Heart right ventricle (tissue), 16 donors: Measurements from ENCODE around the gene HAPLN1. TPM values are rescaled to one million over a fixed set of nuclear protein-coding genes. Genes with fewer than 3 reads are reported as not detected.

Source experiments
- ATAC-seq, 8 donors: fragments of 200-7000 bp; cut with Tn5 transposase; one replicate each; pipeline ENCODE4 v1.9.1; 2020; ENCODE audit warnings: mild to moderate bottlenecking in 8 of 8, moderate library complexity in 8 of 8, moderate number of reproducible peaks in 1 of 8
- DNase-seq, 2 donors: peaks; one replicate each; pipeline ENCODE4 v3.0.0-alpha.2; 2020
- H3K27ac ChIP-seq, 10 donors: fragments of 200-600 bp; sonication (generic) in 2 of 10; one replicate each; pipeline versions ENCODE4 v1.5.0 to v1.8.0; 2020 to 2022; ENCODE audit warnings: mild to moderate bottlenecking in 3 of 10
- H3K27me3 ChIP-seq, 7 donors: fragments of 200-600 bp; one replicate each; pipeline ENCODE4 v1.8.0; 2021 to 2022; ENCODE audit warnings: mild to moderate bottlenecking in 2 of 7
- H3K36me3 ChIP-seq, 9 donors: fragments of 200-600 bp; sonication (generic) in 1 of 9; one replicate each; pipeline versions ENCODE4 v1.5.0 to v1.8.0; 2020 to 2022; ENCODE audit warnings: mild to moderate bottlenecking in 2 of 9
- H3K4me1 ChIP-seq, 9 donors: fragments of 200-600 bp; sonication (generic) in 1 of 9; one replicate each; pipeline versions ENCODE4 v1.5.0 to v1.8.0; 2020 to 2022; ENCODE audit warnings: mild to moderate bottlenecking in 4 of 9
- H3K4me3 ChIP-seq, 10 donors: fragments of 200-600 bp; sonication (generic) in 2 of 10; one replicate each; pipeline versions ENCODE4 v1.5.0 to v1.8.0; 2020 to 2022; ENCODE audit warnings: mild to moderate bottlenecking in 7 of 10, moderate library complexity in 2 of 10
- H3K9me3 ChIP-seq, 11 donors: fragments of 200-600 bp in 10 of 11; sonication (generic) in 2 of 11; one replicate each; pipeline versions ENCODE4 v1.5.0 to v1.8.0; 2013 to 2022; ENCODE audit warnings: mild to moderate bottlenecking in 2 of 11, control low read depth in 1 of 11, moderate library complexity in 1 of 11
- WGBS, 2 donors: extraction: QIAGEN DNeasy Blood & Tissue Kit; methylation state at CpG; one replicate each; pipeline ENCODE4 v1.1.7; 2013; ENCODE audit warnings: inconsistent platforms in 1 of 2; 5-methylcytosine and 5-hydroxymethylcytosine counted together
- intact Hi-C, 10 donors: fragments of 100-400 bp; cut with DNase I; formaldehyde crosslinking; loops; one replicate each; pipeline versions ENCODE4 v1.11.1 to v1.14.2; 2022
- polyA plus RNA-seq, 2 donors: library from polyadenylated mRNA; stranded (reverse); fragments of 200-250 nt; gene quantifications; one replicate each; pipeline ENCODE4 v1.2.3, GENCODE V29; 2013
- total RNA-seq, 10 donors: library from RNA; stranded (reverse); fragmentation: NEBNext Ultra II Directional in 3 of 10; extraction: Animal tissue kit (Norgen Biotek cat#: 25700) in 3 of 10; gene quantifications; one replicate each; pipeline versions ENCODE4 v1.2.1 to v1.2.4, GENCODE V29; 2021 to 2023
- TF ChIP-seq, protein P1 (sequence below), 9 donors: fragments of 200-600 bp; sonication (generic) in 2 of 9; IDR thresholded peaks; one replicate each; pipeline versions ENCODE4 v1.5.0 to v1.8.0; 2021 to 2022; ENCODE audit warnings: antibody characterized with exemption in 9 of 9, mild to moderate bottlenecking in 5 of 9, moderate library complexity in 1 of 9
- donor health status: Arrhythmogenic right ventricular cardiomyopathy.
- donor health status: ischemic (EF 13 %, LVEDD 7.1; RV severe dilation, severe dysfunction).
- donor health status: healthy with polysubstance abuse.
- donor health status: DM: no; HTN: yes; CAD: no.
- donor health status: DM: no; HTN: no; CAD: no.
- donor health status: ischemic (EF 25% LVEDD 6.9; RV normal size, moderate dysfunction).
- donor health status: ischemic (EF 25% LVEDD 5.7; RV mildly dilated, moderate dysfunction).
- donor health status: healthy.
- donor health status: DM: yes; HTN: yes; CAD: no.
- donor health status: Ischemic cardiomyopathy.
- donor health status: ischemic (EF 35%, LVEDD 5.7; RV mildly dilated, moderate dysfunction).
- donor health status: nonischemic (EF 11% LVEDD 7.7; RV severe dilation, severe dysfunction).
- donor health status: DM: yes; HTN: yes; CAD: no.
- donor health status: PGD.
- donor health status: ischemic (EF 29% LVEDD 5.4; RV normal size, mild dysfunction).
- donor health status: nonischemic (EF 23%, LVEDD 6.1; RV moderate dilation, normal function).

Gene HAPLN1
- total and polyA plus RNA-seq, 12 donors, result 0.07 to 4.4 (median 1.0) TPM; not detected in 1

DNA sequence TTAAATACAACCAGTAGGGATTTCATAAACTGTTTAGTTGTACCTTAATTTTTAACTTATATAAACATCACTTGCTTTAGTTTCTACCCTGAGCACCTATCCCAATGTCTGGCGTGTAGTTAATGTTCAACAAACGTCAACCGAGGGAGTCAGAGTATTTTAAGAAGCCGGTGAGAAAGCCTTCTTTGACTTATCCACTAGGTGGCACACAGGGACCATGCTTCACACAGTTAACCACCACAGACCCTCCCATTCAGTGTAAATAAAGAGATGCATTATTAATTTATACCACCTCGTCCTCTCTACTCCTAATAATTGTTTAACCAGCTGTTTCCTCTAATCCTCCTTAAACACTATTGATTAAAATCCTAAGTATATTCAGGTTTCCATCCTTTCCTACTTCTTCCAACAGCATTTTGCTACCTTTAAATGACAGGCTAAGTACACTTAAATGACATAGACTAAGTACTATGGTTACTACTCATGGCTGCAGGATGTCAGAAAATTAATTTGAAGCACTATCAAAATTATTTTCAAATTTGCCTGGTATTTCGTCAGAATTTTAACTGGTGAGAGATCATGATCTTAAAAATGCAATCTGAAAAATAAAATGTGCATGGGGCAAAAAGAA is 2.3 kb downstream of the HAPLN1 start:
- TF ChIP-seq, protein P1, sequence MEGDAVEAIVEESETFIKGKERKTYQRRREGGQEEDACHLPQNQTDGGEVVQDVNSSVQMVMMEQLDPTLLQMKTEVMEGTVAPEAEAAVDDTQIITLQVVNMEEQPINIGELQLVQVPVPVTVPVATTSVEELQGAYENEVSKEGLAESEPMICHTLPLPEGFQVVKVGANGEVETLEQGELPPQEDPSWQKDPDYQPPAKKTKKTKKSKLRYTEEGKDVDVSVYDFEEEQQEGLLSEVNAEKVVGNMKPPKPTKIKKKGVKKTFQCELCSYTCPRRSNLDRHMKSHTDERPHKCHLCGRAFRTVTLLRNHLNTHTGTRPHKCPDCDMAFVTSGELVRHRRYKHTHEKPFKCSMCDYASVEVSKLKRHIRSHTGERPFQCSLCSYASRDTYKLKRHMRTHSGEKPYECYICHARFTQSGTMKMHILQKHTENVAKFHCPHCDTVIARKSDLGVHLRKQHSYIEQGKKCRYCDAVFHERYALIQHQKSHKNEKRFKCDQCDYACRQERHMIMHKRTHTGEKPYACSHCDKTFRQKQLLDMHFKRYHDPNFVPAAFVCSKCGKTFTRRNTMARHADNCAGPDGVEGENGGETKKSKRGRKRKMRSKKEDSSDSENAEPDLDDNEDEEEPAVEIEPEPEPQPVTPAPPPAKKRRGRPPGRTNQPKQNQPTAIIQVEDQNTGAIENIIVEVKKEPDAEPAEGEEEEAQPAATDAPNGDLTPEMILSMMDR (IDR thresholded peaks at IDR 0.05), result peak; percentile 55 to 86 (median 80)
- Histone ChIP-seq H3K4me1 (peaks cover 0 to 18% (median 9%) of the 10 kb centered on the region in 9 donors), H3K4me3 (no peak overlapping the region), H3K27me3 (peaks cover 0 to 66% (median 34%) of the 10 kb centered on the region in 7 donors), H3K27ac (no peak overlapping the region), H3K36me3 (no peaks in the 10 kb centered on the region), H3K9me3 (no peaks in the 10 kb centered on the region)
- peak in 1 of 2 donors; percentile 55 for DNase-seq
- peak in 7 of 8 donors; percentile 38 to 74 (median 66) for ATAC-seq
- WGBS, 2 donors, result 3 to 4% methylated on average over 6 of the region's 6 CpGs
- intact Hi-C loops, result no loop called here

DNA sequence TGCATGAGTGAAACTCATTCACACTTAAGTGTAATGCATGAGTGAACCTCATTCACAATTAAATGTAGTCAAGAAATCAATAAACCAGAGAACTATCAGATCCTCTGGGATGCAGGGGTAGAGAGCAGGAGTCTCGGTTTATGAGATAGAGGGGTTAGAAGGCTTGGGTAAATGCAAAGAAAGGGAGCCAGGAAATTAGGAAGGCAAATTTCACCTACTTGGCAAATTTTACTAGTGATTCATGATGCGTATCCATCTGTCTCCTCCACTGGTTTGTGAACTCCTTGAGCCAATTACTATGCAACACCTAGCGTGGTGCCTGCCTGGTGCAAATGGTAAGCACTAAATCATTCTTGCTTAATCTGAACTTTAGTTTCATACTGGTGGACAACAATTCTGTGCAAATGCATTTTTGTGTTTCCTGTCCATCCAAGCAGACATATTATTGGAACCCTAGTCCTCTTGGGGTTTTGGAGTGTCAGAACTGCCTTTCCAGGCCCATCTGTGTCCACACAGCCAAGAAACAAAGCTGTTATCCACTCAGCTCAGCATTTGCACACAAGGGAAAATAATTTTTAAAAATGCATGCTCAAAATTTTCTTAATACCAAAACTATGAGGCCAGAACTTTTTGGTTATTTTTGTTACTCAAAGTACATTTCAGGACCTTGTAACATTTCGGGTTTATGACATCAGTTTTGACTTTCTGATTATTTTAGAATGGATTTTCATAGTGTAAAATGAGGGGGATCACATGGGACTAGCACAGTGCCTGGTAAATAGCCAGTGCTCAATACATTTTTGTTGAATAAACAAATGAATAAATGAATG is 5.2 kb downstream of the HAPLN1 start:
- Histone ChIP-seq H3K27me3 (peaks cover 0 to 41% (median 9%) of the 10 kb centered on the region in 7 donors), H3K27ac (no peak overlapping the region), H3K9me3 (no peaks in the 10 kb centered on the region), H3K4me3 (no peak overlapping the region), H3K4me1 (peaks cover 0 to 8% (median 0%) of the 10 kb centered on the region in 9 donors), H3K36me3 (no peaks in the 10 kb centered on the region)
- TF ChIP-seq, protein P1 (IDR thresholded peaks at IDR 0.05), result no peak
- peak in 2 of 8 donors; percentile 30 to 39 for ATAC-seq
- DNase-seq, result no peak
- WGBS, 2 donors, result 59 to 67% methylated on average over 4 of the region's 4 CpGs
- intact Hi-C loops, result no loop called here

DNA sequence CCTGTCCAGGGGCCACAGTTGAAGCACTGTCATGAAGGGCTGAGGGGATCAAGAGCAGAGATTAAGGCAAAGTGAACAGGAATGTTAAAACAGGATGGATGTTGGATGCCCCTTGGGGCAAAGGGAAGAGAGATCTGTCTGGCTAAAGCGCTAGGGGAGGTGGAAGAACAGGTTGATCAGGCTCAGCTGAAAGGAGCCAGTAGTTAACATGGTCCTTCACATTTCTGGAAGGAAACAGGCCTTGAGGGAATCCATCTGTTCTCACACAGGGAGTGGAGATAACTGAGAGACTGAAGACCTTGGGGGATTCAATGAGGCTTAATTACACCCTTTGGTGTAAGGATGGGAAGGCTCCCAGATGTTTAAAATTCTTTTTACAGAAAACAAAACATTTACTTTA is 5.8 kb downstream of the HAPLN1 start:
- intact Hi-C loops, result no loop called here

More for the DNA sequence above, 5.8 kb downstream of the HAPLN1 start:
- 67 to 86% methylated on average over 1 of the region's 1 CpG for WGBS, 2 donors
- Histone ChIP-seq H3K27ac (no peak overlapping the region), H3K4me3 (no peak overlapping the region), H3K27me3 (peaks cover 0 to 34% (median 2%) of the 10 kb centered on the region in 7 donors), H3K4me1 (peaks cover 0 to 8% (median 0%) of the 10 kb centered on the region in 9 donors), H3K9me3 (no peaks in the 10 kb centered on the region), H3K36me3 (no peaks in the 10 kb centered on the region)
- TF ChIP-seq, protein P1 (IDR thresholded peaks at IDR 0.05), result no peak
- ATAC-seq (no peak), DNase-seq (no peak)
